GM10847 (cell line): ENCODE measurements around the gene OTX2.

ENCODE experiments used
- POLR2A ChIP-seq: IDR thresholded peaks from 2 replicates; pipeline ENCODE4 v1.6.1; 2011; ENCODE audit not compliant: insufficient read length; ENCODE audit errors: extremely low read depth

OTX2 gene

GRCh38 chr14:56816574-56817391 lies 6.5 kb upstream of the OTX2 start:
- no peak for TF ChIP-seq POLR2A

GRCh38 chr14:56815745-56816144 lies 5.5 kb upstream of the OTX2 start:
- TF ChIP-seq POLR2A: no peak

DNA sequence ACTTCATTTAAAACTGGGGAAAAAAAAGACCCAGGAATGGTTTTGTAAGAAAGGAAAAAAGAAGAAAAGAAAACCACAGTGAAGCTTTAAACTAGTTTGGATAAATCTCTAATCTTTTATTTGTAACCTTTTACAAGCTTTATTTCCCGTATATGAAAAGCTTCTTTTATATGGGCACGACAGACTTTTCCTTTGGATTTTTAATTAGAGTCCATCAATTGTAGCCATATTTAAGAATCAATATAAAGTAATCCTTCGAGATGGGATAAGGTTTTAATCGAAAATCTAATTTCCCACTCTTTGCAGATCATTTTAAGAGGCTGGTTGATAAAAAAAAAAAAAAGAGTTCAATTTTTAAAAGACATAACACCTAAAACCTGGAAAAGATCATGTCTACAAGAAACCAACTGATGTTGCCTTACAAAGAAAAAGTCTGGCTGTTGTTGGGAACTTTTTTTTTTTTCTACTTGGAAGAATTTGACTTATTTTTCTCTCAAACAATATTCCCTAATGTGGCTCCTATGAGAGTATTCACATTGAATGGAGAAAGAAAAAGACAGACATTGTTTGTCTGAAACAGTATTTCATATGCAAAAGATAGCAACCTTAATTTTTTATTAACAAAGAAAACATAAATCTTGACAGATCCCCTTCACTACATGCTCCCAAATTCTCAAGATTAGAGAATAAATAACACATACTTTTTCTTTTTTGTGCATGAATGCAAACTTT lies 4.9 kb upstream of the OTX2 start:
- no peak for TF ChIP-seq POLR2A

GRCh38 chr14:56814519-56814959 lies 4.3 kb upstream of the OTX2 start:
- no peak for TF ChIP-seq POLR2A

DNA sequence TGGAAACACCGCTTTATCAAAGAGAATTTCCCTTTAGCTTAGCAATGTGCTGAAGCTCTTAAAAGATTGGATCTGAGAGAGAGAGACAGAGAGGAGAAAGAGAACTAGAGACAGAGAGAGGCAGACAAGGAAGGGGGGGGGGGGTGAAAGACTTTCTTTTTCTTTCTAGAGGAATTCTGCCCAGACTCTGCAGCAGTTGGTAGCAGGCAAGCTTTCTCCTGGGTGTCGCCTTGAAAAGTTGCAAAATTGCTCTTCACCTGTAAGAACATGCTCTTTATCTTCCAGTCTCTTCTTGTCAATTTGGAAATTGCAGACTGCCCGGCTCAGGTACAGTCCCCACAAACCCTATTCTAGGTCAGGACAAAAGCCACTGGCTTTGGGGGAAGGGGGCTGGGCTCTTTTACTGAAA lies 2.9 kb upstream of the OTX2 start:
- no peak for TF ChIP-seq POLR2A

DNA sequence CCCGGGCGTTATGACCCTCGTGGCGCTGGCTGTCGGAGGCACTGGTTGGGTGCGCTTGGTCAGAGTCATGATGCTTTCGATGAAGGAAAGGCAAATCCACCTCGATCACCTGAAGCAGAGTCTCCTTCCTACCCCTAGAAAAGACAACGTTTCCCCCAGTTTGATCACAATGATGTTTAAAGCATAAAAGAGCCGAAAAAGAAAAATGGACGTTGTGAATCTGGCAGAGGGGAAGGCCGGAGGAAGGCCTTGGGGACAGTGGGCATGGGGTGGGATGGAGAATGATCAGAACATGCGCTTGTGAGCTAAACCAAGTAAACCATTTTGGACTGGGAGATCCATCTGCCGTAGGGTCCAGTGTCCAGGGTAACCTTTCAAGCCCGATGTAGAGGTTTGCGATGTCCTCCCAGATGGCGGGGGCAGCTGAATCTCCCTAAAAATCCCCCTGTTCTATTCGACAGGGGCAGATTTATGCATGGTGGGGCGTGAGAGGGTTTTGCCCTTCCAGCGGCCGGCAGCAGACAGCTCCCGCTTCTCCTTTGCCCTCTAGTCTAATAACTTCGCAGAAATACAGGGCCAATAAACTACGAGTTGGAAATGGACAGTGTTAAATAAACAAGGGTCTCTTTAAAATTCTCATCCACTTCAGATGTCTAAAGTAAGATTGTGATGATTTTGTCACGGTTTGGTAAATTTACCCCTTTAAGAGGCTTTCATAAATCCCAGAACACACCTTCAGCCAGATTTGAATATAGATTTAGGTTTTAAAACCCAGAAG lies 2.3 kb upstream of the OTX2 start:
- TF ChIP-seq POLR2A: no peak

DNA sequence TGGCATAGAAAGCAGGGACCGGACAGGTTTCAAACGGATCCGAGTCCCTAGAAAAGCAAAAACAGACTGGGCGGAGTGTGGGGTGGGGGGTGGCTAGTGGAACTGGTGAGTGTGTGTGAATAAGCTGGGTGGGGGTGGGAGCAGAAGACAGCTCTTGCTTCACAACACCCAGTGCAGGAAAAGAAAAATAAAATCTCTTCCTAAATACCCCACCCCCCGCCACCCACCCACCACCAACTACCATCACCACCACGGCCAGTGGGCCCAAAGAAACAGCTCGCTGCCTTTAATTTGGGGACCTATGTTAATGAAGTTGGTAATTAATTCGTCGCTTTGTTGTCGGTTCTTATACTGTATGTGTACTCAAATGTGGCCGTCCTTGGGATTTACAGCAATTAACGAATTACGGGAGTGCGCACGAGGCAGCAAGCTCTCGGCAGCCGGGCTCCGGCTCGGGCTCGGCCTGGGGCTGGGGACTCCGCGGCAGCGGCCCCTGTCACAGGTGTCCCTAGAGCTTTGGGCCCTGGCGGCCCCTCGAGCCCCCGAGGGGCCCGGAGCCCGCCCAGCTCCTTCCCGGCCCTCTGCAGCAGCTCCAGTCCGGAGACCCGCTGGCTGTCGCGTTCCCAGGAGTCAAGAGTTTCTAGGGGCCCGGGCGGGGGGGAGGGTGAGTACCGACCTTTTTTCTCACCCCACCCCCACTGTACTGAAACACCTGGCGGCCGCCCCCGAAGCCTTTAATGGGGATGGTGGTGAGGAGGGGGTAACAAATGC lies 1.5 kb upstream of the OTX2 start:
- no peak for TF ChIP-seq POLR2A

DNA sequence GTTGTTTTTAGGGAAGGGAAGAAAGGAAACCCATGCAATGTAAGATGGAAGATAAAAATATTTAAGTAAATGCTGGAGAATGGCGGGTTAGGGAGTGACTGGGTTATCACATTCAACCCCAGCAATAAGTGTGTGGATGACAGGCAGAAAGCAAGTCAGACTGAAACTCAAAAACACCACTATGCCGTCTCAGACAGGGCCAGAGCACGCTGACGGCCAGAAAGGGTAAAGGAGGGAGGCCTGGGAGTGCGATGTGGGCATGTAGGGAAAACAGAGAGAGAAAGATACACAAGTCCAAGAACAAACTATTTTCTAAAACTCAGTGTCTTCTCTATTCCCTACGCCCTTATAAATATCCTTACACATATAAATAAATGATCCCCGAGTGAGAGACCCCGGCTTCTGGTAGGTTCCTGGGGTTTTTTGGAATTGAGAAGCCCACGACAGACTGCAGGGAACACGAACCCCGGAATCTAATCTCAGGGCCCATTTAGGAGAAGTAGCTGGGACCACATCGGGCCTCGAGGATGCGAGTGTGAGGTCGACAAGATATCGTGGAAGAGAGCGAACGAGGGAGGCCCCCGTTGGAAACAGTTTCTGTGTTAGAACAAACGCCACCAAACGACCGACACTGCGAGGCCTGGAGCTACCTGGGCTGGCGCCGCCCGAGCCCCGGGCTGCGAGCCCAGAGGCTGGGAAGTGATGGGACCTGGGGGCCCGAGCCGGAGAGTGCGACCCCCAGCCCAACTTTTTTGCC lies 735 bp upstream of the OTX2 start:
- no peak for TF ChIP-seq POLR2A

DNA sequence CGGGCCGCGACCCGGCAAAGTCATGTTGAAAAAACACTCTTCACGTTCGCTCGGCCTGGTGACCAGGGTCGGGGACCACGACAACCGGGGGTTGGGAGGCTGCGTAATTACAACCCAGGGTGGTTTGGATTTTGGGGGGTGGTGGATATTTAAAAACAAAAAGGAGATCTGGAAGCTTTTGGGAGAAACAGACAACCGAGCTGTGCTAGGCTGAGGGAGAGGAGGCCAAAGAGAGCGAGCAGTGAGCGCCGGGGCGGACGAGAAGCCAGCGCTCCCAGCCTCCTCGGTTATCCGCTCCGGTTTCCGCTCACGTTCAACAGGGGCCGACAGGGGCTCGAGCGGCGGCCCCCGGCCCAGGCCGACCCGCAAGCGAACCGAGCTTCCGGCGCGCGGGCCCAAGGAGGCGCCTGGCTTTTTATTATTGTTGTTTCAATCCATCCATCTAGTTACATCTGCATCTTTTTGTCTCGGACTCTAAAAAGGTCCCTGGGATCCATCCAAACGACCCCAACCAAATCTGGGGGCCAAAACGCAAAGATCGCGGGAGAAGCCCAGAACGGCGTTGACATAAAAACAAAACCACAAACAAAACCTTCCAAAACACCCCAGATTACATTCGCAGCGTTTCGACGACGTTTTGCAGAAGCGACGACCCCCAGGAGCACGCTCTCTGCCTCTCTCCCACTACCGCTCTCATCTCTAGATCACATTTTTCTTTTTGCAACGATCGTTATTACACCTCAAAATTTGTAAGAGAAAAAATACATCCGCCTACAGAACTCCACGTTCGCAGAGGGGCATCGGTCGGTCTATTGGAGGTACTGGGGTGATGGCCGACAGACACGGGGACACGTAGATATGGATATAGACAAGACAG lies 771 bp downstream of the OTX2 start:
- TF ChIP-seq POLR2A: no peak

- TF ChIP-seq POLR2A: no peak
Observed at GRCh38 chr14:56808383-56809269, 1.7 kb downstream of the OTX2 start.

- no peak for TF ChIP-seq POLR2A
Observed at GRCh38 chr14:56808110-56808382, 2.2 kb downstream of the OTX2 start.

GRCh38 chr14:56807386-56808109 lies 2.7 kb downstream of the OTX2 start:
- no peak for TF ChIP-seq POLR2A
